Measurements from ENCODE around the gene TMEM179B.

TMEM179B gene

GRCh38 chr11:62832336-62833234, 45.4 kb downstream of the TMEM179B start, which contains the start of gene TEX54:
TSS of gene TEX54 (minus strand) at chr11:62832841.
- peak; percentile 15 for DNase-seq (ENCODE audit: low spot score)

GRCh38 chr11:62835336-62835735, 48.1 kb downstream of the TMEM179B start:
- DNase-seq (ENCODE audit: low spot score) = no peak

- DNase-seq (ENCODE audit: low spot score) = peak; percentile 82
These were observed 52.1 kb downstream of the TMEM179B start, which contains the start of gene WDR74 for GRCh38 chr11:62839050-62839945. TSS of gene WDR74 (minus strand) at chr11:62839590. CDS start at chr11:62839570, 20 bp downstream.
